HUDEP-2 (cell line): ENCODE measurements around the gene SLC46A3.
A peak's percentile ranks its signal among the peaks of the same experiment; 100 is the strongest.
"Not testable (repeated sequence)": the region's sequence is repeated elsewhere in the genome, so short reads cannot be mapped to it uniquely, and the experiment has no call there.

ENCODE experiments used
- DNase-seq, 76 experiments: peaks; one replicate each; lab custom pipeline; 2025; ENCODE audit not compliant: unreplicated experiment in 76 of 76; lab: John Stamatoyannopoulos, UW

Gene SLC46A3

GRCh38 chr13:28734906-28735305 is 16.1 kb upstream of the SLC46A3 start:
- no peak for DNase-seq

GRCh38 chr13:28730762-28731161 is 12.0 kb upstream of the SLC46A3 start:
- DNase-seq, result no peak

DNA sequence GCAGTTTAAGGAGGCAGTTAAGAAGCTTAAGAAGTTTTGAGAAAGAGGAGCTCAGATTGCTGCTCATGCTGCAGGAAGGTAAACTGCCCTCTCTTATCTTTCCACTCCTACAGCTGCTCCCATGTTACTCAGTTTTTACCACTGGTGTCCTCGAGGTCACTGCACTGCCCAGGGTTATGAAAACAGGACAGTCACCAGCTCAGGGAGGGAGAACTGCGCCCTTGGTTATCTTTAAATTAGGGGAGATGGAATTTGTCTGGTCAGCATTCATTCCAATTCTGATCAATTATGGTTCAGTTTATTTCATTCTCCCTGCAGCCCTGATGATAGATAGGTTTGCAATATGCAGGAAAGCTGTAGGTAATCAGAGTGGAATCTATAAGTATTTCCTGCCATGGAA is 10.8 kb upstream of the SLC46A3 start:
- no peak for DNase-seq

DNA sequence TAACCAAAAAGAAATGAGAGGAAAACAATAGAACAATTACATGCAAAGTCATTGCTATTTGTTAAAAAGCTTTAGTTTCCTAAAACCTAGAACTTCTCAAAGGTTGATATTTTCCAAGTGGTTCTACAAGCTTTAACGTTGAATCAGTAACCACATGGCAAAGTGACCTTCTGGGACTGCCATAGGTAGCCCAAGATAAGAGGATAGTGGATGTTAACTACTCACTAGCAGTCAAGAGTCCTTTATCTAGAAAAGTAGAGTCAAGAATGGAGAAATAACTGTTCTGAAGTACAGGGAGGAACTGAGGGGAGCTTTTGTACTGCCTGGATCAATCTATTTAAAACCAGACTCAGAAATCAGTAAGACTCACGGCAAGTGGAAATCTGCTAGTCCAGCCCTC is 9.9 kb upstream of the SLC46A3 start:
- peak in 1 of 76 experiments; percentile 12 for DNase-seq

- DNase-seq, result no peak
These were observed 6.4 kb upstream of the SLC46A3 start for GRCh38 chr13:28725046-28725610.

GRCh38 chr13:28723806-28724205 is 5.0 kb upstream of the SLC46A3 start:
- no peak for DNase-seq

GRCh38 chr13:28719227-28720055 is 671 bp upstream of the SLC46A3 start:
- no peak for DNase-seq

DNA sequence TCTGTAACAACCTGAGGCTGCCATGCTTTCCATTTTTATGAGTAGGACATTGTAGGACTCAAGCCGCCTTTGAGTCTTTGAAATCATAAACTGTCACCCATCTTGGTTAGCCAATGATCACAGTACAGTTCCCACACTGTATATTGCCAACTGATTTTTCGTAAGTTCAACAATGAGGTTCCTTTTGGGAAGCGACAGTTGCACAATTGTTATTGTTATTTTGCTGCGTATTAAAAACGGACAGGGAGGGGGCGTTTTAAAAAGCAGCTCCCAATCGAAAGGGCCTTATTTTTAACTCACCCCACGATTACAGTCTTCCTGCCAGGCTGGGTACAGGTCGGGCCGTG is 601 bp downstream of the SLC46A3 start:
- DNase-seq, result no peak

DNA sequence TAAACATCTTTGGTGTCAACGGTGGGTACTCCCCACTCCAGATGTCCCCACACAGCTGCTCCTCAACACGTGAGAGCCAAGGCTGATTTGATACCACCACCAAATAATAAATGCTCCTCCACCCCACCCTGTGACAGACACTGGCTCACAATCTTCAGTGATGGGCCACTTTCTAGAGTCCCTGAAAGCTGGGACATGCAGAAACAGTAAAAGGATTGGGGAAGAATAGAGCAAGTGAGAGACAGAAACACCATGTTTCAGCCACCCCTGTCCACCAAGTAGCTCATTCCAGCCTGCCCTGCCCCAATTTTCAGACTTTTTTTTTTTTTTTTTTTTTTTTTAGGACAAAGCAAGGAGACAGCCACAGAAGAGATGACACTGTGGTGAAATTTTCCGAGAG is 1.6 kb downstream of the SLC46A3 start:
- DNase-seq, result no peak

GRCh38 chr13:28716511-28716910 is 2.3 kb downstream of the SLC46A3 start:
- no peak for DNase-seq

- DNase-seq, result no peak
These were observed 4.1 kb downstream of the SLC46A3 start for GRCh38 chr13:28714651-28715050.

- DNase-seq, result no peak
These were observed 8.6 kb downstream of the SLC46A3 start for GRCh38 chr13:28710161-28710560.

DNA sequence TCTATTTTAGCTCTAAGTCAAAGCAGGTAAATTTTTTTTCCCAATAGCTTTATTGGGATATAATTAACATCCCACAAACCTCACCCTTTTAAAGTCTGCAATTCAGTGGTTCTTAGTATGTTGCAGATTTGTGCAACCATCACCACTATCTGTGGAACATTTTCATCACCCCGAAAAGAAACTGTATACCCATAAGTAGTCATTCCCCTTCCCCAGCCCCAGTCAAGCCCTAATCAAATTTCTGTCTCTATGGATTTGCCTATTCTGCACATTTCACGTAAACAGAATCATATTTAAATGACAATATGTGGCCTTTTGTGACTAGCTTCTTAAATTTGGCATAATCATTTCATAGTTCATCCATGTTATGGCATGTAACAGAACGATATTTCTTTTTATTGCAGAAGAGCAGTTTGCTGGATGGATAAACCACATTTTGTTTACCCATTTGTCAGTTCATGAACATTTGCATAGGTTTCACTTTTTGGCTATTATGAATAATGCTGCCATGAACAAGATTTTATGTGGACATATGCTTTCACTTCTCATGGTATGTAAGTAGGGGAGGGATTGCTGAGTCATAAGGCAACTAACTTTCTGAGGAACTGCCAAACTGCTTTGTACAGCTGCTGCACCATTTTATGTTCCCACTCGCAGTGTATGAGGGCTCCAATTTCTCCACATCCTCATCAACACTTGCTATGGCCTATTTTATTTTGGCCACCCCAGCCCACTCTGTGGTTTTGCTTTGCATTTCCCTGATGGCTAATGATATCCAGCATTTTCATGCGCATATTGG is 10.9 kb downstream of the SLC46A3 start:
- DNase-seq, result peak in 3 of 76 experiments; percentile 4 to 7 (median 4)

DNA sequence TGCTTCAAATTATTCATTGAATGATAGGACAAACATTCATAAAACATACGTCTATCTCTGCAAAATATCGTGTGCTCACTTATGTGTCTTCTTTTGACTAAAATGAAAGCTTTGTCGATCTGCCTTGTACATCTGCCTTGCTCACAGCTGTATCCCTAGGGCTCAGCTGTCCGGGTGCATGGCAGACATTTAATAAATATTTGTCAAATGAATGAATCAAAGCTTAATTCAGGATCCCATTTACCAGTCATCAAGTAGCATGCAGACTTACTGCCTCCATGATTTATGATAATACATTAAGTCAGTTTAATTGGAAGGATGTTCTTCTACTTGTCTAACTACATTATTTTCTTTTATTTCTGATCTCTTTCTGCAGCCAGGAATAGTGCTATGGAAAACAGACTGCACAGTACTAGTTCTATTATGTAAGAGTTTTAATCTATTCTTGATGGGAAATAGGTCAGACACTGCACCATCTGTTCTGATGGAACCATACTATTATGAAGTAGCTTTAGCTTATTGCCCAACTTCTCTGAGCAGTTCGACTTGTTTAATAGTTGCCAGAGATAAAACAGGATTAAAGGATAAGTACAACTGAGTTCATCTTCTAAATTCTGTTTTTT is 13.2 kb downstream of the SLC46A3 start:
- no peak for DNase-seq

- DNase-seq, result no peak
These were observed 13.9 kb downstream of the SLC46A3 start for GRCh38 chr13:28704919-28705318.

DNA sequence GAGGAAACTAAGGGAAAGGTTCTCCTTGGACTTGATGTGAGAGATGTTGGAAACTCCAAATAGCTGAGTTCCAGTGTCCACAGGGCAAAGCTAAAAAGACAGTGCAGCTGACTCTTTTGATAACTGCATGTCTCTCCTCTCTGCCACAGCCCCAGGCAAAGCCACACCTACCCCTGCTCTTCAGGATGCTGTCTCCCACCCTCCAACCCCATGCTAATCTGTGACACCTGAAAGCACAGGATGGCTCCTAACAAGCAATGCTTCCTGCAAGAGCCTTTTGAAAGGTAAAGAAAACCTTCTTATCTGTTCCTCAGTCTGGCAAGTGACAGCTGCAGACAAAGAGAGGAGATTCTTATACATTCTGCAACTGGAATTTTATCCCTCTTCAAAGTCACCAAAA is 14.5 kb downstream of the SLC46A3 start:
- DNase-seq, result no peak

- DNase-seq, result no peak
These were observed 19.5 kb downstream of the SLC46A3 start for GRCh38 chr13:28699246-28699645.

- DNase-seq, result no peak
These were observed 21.3 kb downstream of the SLC46A3 start for GRCh38 chr13:28697441-28697840.

GRCh38 chr13:28693605-28694491 is 24.9 kb downstream of the SLC46A3 start:
- not testable (repeated sequence) for DNase-seq

- DNase-seq, result no peak
These were observed 32.9 kb downstream of the SLC46A3 start for GRCh38 chr13:28685892-28686291.
